TTC549 (cell line): Measurements from ENCODE around the gene TAS2R8.
A peak's percentile ranks its signal among the peaks of the same experiment; 100 is the strongest.
"Not testable (repeated sequence)": the region's sequence is repeated elsewhere in the genome, so short reads cannot be mapped to it uniquely, and the experiment has no call there.

Experiments used
- FAIRE-seq: peaks from 2 replicates; lab custom pipeline; 2012; peaks lifted over from hg19 to GRCh38; lab: Jason Lieb, UNC

The TAS2R8 gene

GRCh38 chr12:10807186-10807585 lies at the start of gene TAS2R8:
Gene TAS2R8, minus strand, starts transcription at chr12:10807286. Its CDS starts 306 bp downstream, at chr12:10806980.
- FAIRE-seq = no peak

- no peak for FAIRE-seq
Measured at GRCh38 chr12:10855807-10856206, 48.7 kb upstream of the TAS2R8 start.

- no peak for FAIRE-seq
Measured at GRCh38 chr12:10853776-10854175, 46.7 kb upstream of the TAS2R8 start.

- FAIRE-seq = no peak
Measured at GRCh38 chr12:10851243-10851858, 44.3 kb upstream of the TAS2R8 start.

GRCh38 chr12:10849425-10849878 lies 42.4 kb upstream of the TAS2R8 start, which contains the start of gene PRR4:
Gene PRR4, minus strand, starts transcription at chr12:10849475. Its CDS starts 38 bp downstream, at chr12:10849437.
- FAIRE-seq = no peak

- no peak for FAIRE-seq
Measured at GRCh38 chr12:10847744-10848143, 40.7 kb upstream of the TAS2R8 start.

- FAIRE-seq = no peak
Measured at GRCh38 chr12:10842862-10843261, 35.8 kb upstream of the TAS2R8 start.

GRCh38 chr12:10838461-10838860 lies 31.4 kb upstream of the TAS2R8 start:
- FAIRE-seq = no peak

- no peak for FAIRE-seq
Measured at GRCh38 chr12:10829994-10830393, 22.9 kb upstream of the TAS2R8 start.

GRCh38 chr12:10826258-10826657 lies 19.2 kb upstream of the TAS2R8 start, which contains the start of gene TAS2R10:
Gene TAS2R10, minus strand, starts transcription at chr12:10826358. Its CDS starts 89 bp downstream, at chr12:10826269.
- FAIRE-seq = no peak

GRCh38 chr12:10824957-10825356 lies 17.9 kb upstream of the TAS2R8 start:
- no peak for FAIRE-seq

- FAIRE-seq = no peak
Measured at GRCh38 chr12:10811883-10812536, 4.9 kb upstream of the TAS2R8 start.

GRCh38 chr12:10810068-10810467 lies 3.0 kb upstream of the TAS2R8 start, which contains the start of gene TAS2R9:
Gene TAS2R9, minus strand, starts transcription at chr12:10810168. Its CDS starts 93 bp downstream, at chr12:10810075.
- FAIRE-seq = no peak

- no peak for FAIRE-seq
Measured at GRCh38 chr12:10802587-10802986, 4.5 kb downstream of the TAS2R8 start, which contains the start of gene TAS2R7. Gene TAS2R7, minus strand, starts transcription at chr12:10802627. Its CDS starts 57 bp downstream, at chr12:10802570.

- FAIRE-seq = no peak
Measured at GRCh38 chr12:10801741-10802140, 5.3 kb downstream of the TAS2R8 start.

GRCh38 chr12:10794222-10794621 lies 12.9 kb downstream of the TAS2R8 start:
- FAIRE-seq = no peak

- FAIRE-seq = not testable (repeated sequence)
Measured at GRCh38 chr12:10791769-10792168, 15.3 kb downstream of the TAS2R8 start.

- FAIRE-seq = no peak
Measured at GRCh38 chr12:10783252-10783651, 23.8 kb downstream of the TAS2R8 start.

GRCh38 chr12:10779103-10779502 lies 28.0 kb downstream of the TAS2R8 start:
- no peak for FAIRE-seq

GRCh38 chr12:10771132-10771733 lies 35.9 kb downstream of the TAS2R8 start:
- FAIRE-seq = peak; percentile 90

- FAIRE-seq = no peak
Measured at GRCh38 chr12:10759657-10760056, 47.4 kb downstream of the TAS2R8 start.

GRCh38 chr12:10756194-10756593 lies 50.9 kb downstream of the TAS2R8 start:
- no peak for FAIRE-seq
